HG03378 (cell line): ENCODE results near the gene DENND6B.

Source experiments
- ATAC-seq: cut with Tn5 transposase; IDR thresholded peaks from one replicate; pipeline ENCODE4 v1.9.1; 2021; ENCODE audit warnings: mild to moderate bottlenecking, moderate library complexity; ENCODE audit not compliant: unreplicated experiment

DENND6B gene

DNA sequence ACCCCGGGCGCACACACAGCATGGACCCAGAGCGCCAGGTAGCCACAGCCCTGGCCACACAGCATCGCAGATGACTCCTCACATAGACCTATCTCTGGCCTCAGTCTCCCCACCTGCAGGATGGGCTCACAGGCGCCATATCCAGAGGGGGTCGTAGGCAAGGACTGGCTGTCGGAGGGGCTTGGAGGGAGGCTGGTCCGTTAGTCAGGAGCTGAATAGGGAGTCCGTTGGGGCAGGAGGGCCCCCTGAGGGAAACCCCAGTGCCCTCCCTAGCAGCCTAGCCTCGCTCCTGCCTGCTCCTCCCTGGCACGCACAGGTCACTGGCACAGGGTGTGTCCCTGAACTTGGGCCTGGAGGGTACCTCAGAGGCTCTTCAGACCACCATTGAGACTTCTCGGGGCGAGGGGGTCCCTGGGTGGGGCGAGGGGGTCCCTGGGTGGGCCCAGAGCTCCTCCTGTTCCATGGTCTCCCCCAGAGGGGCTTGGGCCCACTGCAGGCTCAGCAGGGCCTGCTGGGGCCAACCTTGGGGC lies 21.4 kb downstream of the DENND6B start:
- ATAC-seq, result no peak

GRCh38 chr22:50304528-50305392 lies 22.1 kb downstream of the DENND6B start:
- no peak for ATAC-seq

DNA sequence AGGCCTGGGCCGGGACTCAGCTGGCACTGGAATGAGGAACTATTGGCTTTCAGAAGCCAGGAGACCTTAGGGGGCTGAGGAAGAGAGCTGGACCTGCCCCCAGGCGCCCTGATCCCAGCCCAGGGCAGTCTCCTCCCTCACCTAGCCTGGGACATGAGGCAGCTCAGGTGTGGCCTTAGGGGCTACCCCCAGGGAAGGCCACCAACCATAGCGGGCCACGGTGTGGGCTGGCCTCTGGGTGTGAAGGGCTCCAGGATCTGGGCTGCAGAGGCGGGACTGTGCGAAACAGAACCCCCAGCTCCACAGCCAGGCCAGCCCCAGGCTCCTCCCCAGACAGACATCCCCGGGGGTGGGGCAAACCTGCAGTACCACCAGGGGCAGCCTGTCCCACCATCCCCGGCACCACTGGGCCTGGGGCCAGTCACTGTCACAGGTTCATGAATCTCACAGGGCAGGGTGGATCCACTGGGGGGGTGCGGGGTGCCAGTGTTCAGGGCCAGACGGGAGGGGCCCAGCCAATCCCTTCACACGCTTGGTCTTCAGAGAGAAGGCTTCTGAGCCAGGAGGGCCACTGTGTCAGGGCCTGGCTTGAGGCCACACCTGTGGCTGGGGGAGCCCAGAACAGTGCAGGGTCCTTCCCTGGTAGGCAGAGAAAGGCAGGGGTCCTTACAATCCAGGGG lies 22.8 kb downstream of the DENND6B start:
- no peak for ATAC-seq

GRCh38 chr22:50303515-50303847 lies 23.3 kb downstream of the DENND6B start:
- ATAC-seq, result no peak

- no peak for ATAC-seq
Observed at GRCh38 chr22:50302564-50302963, 24.2 kb downstream of the DENND6B start.

- no peak for ATAC-seq
Observed at GRCh38 chr22:50302041-50302541, 24.7 kb downstream of the DENND6B start.

DNA sequence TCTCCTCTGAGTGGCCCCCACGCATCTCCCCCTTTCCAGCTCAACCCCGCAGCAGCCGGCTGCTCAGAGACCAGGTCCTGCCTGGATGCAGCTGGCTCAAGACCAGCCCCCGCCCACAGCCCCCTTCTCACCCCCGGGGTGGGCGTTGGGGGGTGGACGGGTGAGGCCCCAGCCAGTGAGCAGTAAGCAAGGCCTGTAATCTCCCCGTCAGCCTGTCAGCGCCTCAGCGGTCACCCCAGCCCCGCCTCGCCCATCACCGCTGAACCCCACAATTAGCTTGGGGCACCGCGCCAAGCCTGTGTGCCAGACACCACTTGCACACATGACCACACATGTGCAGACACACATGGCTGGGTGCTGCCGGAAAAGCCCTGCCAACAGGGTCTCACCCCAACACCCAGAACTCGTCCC lies 25.2 kb downstream of the DENND6B start:
- no peak for ATAC-seq

DNA sequence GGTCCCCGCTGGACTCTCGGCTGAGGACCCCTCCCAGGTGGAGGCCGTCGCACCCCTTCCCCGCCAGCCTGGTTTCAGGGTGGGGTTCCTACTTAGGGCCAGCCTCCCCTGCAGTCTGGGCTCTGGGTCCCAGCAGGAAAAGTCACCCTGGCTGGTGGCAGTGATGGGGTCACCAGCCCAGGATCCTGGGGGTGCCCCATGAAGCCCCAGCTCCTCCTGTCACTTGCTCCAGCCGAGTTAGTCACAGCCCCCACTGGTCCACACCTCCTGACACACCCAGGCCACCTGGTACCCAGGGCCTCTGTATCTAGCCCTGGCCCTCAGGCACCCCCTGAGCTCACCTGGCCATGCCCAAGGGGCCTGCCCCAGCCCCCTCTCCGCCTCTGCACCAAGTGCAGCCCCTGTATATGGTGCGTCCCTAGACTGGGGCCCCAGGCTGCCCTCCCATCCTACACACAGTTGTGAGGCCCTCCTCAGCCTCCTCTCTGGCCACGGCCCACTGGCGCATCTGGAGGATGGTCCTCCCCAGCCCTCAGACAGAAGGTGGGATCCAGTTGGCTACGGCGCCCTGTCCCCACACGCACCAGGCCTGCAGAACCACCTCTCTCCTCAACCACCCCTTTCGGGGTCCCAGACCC lies 26.1 kb downstream of the DENND6B start:
- ATAC-seq, result no peak

DNA sequence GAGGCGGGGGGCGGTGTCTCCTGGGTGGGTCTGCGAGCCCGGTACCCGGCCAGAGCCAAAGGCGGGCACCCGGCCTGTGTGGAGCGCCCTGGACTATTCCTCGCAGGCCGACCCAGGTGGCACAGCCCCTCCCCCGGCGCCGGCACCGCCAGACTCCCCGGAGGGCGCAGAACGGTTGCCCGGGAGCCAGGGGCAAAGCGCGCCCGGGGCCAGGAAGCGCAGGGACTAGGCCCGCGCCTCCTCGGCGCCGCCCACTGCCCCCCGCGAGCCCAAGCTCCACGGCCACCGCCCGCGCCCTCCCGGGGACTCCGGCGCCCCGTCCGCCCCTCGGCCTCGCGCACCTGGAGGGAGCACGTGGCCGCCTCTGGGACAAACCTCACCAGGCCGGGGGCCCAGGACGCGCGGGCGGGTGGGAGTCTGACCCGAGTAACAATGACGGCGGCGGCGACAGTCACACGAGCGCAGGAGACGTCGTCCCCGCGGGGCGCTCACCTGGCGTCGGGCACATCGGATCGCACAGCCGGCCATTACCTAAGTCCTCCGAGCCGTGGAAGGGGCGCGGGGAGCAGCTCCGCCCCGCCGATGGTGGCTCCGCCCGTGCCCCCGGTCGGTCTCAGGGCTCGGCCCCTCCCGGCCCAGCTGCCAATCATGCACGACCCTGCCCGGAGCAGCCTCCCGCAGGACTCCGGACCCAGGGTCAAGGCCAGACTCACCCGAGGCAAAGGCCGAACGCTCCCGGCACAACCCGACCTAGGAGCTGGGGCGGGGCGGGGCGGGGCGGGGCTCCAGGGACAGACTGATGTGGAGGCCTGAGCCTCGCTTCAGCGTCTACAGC lies 26.8 kb downstream of the DENND6B start:
- no peak for ATAC-seq

DNA sequence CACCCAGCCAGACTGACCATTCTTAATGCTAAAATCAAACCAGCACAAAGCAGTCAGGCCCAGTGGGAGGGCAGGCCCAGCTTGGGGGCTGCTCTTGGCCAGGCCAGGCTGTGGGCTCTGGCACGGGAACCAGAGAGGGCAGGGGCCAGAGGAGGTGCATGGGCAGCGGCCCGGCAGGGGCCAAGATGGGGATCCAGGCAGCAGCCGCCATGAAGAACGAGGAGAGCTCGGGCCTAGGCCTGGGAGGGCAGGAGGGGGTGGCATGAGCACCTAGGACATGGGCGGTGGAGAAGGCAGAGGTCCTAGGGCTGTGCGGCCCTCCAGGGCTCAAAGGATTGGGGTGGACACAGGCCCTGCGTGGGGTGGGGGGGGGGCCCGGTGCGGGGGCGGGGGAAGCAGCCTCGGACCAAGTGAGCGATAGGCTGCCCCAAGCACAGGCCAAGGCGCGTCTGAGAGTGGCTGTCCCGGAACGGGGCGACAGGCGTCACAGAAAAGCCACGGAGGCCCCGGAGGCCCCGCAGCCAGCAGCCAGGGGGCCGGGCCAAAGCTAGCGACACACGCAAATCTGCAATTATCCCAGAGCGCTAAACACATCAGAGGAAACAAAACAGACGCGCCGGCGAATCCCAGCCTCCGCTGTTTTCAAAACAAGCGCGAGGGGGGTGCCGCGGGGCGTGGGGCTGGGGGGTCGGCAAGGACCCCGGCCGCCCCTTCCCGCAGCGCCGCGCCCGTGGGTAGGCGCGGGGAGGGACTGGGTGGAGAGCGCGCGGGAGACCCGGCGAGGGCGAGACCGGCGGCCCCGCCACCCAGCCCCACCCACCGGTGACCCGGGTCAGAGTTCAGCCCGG lies 27.7 kb downstream of the DENND6B start:
- no peak for ATAC-seq

DNA sequence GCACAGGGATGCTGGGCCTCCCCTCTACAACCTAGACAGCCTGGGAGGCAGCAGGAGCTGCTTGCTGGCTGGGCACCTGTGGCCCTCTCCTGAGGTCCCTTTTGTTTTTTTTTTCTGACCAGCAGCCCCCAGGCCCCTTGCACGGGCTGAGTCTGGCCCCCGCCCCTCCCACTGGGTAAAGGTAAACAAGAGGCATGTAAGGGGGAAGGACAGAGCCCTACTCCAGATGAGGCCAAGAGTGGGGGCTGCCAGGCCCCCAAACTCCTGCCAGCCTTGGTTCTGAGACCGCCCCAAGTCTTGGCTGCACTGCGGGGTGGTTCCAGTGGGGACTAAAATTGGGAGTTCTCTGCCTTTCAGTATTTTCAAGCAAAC lies 28.6 kb downstream of the DENND6B start:
- ATAC-seq, result no peak

DNA sequence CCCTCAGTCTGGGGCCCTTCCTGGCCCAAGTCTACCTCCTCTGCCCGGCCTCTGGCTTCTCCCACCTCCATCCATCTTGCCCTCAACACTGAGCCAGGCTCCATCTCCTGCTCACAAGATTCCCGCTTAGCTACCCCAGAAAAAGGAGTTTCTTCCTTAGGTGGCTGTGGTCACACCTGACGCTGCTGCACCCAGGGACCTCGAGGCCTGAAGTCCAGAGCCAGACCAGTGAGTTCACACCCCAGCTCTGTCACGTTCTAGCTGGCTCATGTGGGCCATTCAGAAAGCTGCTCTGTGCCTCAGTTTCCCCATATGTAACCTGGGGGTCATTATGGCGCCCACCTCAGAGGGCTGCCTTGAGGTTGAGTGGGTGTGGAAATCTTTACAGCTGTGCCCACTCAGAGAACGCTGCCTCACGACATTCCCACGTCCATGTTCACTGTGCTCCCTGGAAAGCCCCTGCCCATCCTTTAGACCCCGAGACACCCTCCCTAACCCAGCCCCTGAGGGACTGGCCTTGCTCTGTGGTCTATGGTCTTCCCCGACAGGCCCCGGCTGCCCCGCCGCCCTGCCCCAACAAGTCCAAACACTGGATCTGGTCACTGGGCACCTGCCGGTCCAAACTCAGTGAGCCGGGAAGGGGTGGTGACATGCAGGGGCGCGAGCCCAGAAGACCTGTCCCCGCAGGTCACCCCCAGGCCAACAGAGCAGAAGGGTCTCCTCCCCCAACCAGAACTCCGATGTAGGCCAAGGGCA lies 29.1 kb downstream of the DENND6B start:
- no peak for ATAC-seq

DNA sequence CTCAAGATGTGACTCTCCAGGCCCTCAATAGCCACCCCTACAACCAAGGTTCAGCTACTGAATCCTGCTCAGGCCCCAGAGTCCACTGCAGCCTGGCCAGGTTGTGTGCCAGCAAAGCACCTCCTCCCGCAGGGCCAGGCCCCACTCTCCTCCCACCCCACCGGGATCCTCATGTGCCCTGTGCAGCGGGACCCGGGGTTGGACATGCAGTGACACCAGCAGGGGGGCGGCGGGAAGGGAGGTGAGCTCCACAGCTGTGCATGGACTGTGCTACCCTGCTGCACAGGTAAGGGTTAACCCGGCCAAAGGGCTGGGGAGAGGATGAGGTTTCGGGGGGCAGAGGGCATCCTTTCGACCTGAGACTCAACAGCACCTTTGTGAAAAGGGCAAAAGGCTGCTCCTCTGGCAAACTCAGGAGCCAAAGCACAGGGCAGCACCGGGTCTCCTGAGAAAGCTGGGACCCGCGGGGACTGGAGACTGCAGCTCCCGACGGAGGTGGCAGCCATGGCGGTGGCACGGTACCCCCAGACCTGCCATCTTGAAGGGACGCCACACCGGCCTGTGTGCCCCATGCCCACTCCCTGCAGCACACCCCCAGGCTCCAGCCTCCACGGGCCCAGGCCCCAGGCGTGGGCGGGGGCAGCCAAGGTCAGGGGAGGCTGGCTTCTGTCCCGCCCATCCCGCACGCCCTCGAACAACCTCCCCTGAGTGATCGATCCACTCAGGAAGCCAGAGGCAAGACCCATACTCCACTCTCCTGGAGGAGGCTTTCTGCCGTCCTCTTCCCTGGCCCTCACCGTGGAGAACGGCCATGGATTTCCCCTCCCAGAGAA lies 29.9 kb downstream of the DENND6B start:
- no peak for ATAC-seq

DNA sequence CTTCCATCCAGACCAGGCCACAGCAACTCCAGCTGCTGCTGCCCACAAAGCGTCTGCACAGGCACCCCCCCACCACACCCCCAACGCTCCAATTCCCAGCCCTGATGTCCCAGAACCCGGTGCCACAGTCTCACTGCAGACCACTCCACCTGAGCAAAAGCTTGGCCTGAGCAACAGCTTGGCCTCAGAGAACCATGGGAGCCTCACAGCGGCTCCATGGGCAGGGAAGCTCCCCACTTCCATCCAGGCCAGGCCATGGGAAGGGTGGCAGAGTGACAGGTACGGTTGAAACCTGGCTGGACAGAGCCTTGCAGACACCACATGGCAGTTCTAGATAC lies 32.5 kb downstream of the DENND6B start:
- ATAC-seq, result no peak

DNA sequence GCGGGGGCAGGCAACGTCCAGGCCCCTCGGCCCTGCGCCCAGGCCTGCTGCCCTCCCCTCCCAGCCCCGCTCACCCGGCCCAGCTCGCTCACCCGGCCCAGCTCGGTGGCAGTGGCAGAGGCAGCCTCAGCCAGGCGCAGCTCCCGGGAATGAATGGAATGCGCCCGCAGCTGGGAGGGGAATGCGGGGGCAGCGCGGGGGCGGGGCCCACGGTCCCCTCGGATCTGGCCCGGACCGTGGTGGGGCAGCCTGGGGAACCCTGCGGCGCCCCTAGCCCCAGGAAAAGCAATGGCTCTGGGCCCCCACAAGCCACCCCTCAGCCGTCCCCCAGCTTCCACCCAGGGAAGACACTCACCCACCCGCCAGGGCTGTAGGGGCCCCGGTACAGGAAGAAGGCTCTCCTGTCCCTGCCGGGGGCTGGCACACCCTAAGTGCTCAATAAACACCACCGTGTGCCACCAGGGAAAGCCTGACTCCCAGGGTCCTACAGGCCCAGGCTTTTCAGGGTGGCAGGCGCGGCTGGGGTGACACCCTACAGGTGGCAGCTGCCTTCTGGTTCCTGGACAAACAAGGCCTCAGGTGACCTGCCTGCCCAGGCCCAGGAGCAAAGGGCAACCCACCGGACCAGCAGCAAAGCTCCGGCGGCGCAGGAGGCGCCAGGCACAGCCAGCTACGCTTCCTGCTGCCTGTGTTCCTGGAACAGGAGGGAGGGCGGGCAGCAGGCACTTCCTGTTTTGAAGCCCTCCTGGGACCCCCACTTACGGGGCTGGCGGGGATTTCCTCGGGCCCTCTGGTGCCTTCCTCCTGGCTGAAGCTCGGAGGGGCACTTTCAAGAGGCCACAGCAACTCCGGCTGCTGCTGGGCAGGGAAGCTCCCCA lies 33.1 kb downstream of the DENND6B start:
- ATAC-seq, result no peak

- no peak for ATAC-seq
Observed at GRCh38 chr22:50292643-50293440, 34.0 kb downstream of the DENND6B start.
